Fibroblast of gingiva (primary cell): ENCODE measurements around the gene SSBP3.
"Not testable (repeated sequence)": the region's sequence is repeated elsewhere in the genome, so short reads cannot be mapped to it uniquely, and the experiment has no call there.

Experiments used
- DNase-seq: peaks from one replicate; pipeline ENCODE4 v3.0.0-alpha.2; 2011; ENCODE audit warnings: low read depth

Gene SSBP3

DNA sequence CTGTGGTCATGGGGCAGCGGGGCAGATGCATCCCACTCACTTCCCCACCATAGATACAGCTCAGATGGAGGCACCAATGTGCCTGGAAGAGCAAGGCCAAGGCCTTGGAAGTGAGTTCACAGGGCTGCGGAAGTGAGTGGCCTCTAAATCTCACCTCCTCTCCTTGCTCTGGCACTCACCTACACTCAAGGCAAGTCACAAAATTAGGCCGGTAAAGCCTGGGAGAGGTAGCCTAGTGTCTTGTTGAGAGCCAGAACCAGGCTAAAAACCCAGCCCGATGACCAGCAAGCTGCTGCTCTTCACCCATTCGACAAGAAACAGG lies 57.5 kb downstream of the SSBP3 start:
- DNase-seq = no peak

DNA sequence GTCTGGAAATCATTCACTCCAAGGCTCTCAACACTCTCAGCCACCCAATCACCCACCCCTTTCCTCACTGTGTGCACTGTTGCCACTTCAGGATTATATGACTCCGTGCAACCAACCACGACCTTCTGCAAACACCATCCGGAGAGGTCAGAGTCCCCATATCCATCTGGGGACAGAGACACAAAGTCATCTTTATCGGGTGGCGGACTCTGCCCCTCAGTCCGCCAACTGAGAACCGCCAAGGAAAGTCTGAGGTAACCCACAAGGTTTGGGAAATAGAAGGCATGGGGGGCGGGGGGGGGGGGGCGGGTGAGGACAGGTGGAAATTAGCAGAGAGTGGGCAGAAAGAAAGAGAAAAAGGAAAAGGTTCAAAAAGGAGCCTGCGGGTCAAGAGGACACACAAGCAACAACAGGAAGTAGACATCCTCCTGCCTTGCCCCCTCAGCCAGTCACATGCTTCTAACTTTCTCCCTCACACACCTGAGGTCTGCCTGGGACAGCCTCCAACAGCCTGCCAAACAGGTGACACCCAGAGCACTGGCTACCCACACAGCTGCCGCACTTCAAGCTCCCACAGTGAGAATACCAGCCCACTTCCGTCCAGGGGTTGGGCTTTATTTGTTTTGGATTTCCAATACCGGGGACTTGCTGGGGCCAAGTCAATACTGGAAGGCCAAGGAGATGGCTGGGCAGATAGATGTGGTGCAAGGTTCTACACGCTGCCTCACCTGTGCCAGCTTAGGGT lies 58.1 kb downstream of the SSBP3 start:
- no peak for DNase-seq

DNA sequence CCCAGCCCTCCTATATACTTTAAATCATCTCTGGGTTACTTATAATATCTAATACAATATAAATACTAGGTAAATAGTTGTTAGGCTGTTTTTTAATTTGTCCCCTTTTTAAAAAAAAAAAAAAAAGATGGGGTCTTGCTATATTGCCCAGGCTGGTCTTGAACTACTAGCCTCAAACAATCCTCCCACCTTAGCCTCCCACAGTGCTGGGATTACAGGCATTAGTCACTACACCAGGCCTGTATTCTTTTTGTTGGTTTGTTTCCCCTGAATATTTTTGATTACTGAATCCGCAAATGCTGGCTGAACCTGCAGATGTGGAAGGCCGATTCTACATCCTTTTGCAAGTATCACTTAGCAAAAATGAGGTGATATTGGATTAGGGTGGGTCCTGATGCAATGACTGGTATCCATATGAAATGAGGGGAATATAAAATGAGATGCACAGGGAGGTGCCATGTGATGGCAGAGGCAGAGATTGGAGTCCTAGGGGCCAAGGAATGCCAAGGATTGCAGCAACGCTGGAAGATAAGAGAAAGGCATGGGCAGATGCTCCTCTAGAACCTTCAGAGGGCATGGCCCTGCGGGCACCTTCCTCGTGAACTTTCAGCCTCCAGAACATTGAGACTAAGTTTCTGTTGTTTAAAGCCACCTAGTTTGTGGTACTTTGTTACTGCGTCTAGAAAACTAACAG lies 58.8 kb downstream of the SSBP3 start:
- DNase-seq = no peak

- not testable (repeated sequence) for DNase-seq
These were observed 60.6 kb downstream of the SSBP3 start for GRCh38 chr1:54345548-54345947.

DNA sequence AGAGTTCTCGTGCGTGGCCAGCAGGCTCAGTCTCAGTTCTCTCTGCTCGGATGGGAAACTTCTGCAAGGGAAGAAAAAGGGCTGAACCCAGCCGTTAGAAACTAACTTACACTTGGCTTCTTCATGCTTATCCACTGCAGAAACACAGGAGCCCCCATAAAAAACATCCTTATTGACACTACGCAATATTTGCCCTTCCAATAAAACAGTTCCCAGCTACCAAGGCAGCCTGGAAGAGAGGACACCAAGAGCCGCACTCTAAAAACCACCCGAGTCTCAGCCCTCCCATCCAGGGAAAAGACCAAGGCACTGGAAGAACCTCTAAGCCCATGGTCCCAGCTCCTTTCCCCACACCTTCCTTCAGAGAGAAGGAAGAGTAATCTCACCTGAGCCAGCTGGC lies 61.1 kb downstream of the SSBP3 start:
- DNase-seq = no peak

DNA sequence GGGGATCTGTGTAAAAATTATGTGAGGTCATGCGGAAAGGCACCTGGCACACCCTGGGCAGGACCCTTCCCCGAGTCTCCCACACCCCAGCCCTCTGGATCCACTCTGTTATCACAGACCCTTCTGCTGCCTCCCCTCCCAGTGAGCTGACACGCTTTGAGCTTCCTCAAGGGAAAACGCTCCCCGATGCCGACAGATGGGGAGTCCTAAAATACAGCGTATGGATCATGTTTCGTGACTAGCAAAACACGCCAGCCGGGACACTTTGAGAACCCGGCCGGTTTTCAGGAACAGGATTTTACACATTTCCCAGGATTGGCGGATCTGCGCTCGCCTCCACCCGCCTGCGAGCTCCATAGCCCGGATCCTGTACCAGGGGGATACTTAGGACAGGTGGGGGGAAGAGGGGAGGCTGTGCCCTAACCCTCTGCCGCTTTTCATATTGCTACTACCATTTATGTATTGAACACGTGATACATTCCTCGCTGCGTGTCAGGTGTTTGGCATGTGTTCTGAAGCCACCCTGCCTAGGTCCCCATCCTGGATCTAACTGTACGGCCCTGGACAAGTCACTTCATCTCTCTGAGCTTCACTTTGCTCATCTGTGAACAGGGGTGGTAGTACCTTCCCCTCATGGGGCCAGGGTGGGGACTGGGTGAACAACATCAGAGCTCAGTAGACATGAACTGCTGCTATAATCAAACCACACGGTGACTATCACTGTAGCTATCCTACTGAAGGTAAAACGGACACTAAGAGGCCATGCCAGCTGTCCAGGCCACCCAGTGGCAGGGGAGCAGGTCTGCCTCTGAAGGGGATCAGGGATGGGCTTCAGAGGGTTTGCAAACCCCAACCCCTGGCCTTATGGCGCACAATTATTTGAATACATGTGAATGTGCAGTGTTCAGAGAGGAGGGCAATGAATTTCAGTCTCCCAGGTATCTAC lies 63.2 kb downstream of the SSBP3 start:
- DNase-seq = no peak

- DNase-seq = no peak
These were observed 63.9 kb downstream of the SSBP3 start for GRCh38 chr1:54342288-54342687.

GRCh38 chr1:54341763-54342162 lies 64.4 kb downstream of the SSBP3 start:
- no peak for DNase-seq

GRCh38 chr1:54340878-54341277 lies 65.3 kb downstream of the SSBP3 start:
- DNase-seq = no peak

DNA sequence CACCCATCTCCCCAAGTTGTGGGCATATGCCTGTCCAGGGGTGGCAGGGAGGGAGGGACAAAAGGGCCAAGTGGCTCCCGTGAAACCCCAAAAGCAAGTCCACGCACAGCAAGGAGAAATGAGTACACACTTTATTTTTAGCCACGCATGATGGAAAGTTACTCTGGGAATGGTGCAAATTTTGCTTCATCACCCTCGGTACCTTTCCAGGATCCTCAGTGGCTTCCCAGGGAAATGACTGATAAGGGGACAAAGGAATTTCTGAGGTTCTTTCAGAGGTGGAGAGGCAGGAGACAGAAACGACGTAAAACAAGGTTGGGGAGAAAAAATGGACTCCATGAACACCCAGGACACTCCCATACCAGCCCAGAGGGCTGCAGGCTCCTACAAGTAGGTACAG lies 65.8 kb downstream of the SSBP3 start:
- DNase-seq = no peak

DNA sequence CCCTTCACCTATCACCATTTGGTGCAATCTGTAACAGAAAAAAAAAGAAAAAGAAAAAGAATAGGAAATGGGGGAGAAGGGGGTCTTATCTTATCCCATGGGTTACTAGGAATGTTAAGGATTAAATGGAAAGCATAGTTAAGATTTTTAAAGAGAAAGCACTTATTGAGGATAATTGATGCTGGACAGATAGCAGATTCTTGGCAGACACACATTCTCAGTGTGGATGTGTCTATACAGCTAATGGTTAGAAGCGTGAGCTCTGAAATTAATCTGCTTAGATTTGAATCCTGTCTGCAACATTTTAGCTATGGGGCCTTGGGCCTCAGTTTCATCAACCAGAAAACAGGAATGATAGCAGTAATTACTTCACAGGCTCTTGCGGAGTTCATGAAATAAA lies 67.1 kb downstream of the SSBP3 start:
- DNase-seq = no peak

GRCh38 chr1:54338464-54338863 lies 67.7 kb downstream of the SSBP3 start:
- DNase-seq = no peak

- no peak for DNase-seq
These were observed 68.3 kb downstream of the SSBP3 start for GRCh38 chr1:54337928-54338327.

DNA sequence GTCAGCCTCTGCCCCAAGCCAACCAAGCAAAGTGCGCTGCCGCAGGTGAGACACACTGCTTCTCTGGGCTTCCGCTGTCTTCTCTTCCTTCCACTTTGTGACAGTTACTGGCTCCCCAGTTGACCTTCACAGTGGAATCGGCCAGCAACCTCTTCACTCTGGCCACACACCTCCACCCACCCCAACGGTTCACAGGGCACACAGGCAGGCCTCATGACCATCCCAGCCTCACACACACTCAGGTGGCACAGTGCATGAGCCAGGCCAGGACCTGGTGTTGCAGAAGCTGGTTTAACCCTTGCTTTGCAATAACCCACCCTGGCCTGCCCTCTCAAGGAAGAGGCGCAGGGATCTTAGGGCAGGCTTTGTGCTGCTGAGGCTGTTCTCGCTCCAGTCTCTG lies 69.2 kb downstream of the SSBP3 start:
- DNase-seq = no peak

GRCh38 chr1:54336116-54336515 lies 70.1 kb downstream of the SSBP3 start:
- no peak for DNase-seq

GRCh38 chr1:54335755-54336108 lies 70.5 kb downstream of the SSBP3 start:
- peak; percentile 90 for DNase-seq

DNA sequence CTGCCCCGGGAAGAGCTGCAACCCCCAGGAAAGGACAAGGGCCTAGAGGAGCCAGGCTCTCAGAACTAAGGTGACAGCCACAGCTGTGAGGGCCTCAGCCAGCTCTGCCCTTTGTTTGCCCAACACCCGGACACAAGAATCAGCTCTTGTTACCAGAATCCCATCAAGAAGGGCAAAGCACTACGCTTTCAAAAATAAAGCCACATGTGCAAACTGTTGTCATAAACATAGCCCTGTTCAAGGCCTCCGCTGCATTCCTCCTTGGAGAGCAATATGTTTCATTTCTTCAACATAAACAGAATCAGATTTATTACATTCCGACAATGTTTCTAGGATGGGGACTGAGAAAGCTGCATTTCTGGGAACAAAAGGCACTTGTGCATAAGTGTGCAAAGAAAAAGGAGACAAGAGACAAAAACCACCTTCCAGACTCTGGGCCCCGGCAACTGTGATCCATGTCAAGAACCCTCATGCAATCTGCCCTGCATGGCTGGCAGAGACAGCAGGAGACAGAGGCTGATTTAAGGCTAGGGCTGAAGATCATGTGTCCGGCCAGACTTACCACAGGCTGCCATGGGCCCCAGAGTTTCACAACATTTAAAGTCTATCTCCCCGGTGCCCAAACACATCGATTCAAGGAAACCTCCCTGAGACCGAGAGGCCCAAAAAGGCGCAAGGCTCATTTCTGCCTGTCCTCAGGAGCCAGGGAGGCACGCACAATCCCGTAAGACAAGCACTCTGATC lies 71.0 kb downstream of the SSBP3 start:
- peak; percentile 95 for DNase-seq

GRCh38 chr1:54332781-54333585 lies 73.2 kb downstream of the SSBP3 start:
- DNase-seq = no peak

DNA sequence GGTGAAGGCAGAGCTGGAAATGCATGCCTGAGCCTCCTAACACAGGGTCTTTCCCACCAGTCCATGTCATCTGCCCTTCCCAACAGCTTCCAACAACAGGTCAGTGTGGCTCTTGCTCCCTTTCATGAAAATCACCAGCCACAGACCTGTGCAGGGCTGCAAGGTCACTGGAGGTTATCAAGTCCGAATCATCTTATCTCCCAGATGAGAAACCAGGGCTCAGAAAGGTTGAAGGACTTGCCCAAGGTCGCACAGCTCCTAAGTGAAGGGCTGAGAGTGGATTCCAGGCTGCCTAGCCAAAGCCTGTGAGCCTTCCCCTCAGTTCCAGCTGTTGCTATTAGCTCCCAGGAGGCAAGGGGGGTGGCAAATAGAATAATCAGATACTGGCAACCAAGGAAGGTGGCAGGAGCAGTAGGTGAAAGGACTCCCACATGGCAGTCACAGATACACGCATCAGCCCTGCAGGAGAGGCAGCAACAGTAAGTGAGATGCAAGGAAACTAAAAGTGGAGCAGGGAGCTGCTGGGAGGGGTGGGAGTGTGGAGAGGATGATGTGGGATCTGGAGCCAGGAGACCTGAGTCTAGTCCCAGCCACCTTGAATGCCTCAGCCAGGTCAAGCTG lies 74.2 kb downstream of the SSBP3 start:
- no peak for DNase-seq

- DNase-seq = peak; percentile 93
These were observed 75.0 kb downstream of the SSBP3 start for GRCh38 chr1:54331091-54331772.
